Body of pancreas (tissue), 4 donors: ENCODE data around the gene SMIM35.

Source experiments
- CTCF ChIP-seq, 7 experiments: fragments of 450-650 bp in 4 of 7; fragments of 200-600 bp in 3 of 7; sonication (generic) in 3 of 7; IDR thresholded peaks; one replicate each; pipeline ENCODE4 v1.5.1; 2016 to 2019; ENCODE audit warnings: antibody characterized with exemption in 7 of 7
- POLR2A ChIP-seq, 3 donors: fragments of 450-650 bp; IDR thresholded peaks; one replicate each; pipeline ENCODE4 v1.6.1; 2016; ENCODE audit warnings: antibody characterized with exemption in 3 of 3, mild to moderate bottlenecking in 2 of 3

DNA sequence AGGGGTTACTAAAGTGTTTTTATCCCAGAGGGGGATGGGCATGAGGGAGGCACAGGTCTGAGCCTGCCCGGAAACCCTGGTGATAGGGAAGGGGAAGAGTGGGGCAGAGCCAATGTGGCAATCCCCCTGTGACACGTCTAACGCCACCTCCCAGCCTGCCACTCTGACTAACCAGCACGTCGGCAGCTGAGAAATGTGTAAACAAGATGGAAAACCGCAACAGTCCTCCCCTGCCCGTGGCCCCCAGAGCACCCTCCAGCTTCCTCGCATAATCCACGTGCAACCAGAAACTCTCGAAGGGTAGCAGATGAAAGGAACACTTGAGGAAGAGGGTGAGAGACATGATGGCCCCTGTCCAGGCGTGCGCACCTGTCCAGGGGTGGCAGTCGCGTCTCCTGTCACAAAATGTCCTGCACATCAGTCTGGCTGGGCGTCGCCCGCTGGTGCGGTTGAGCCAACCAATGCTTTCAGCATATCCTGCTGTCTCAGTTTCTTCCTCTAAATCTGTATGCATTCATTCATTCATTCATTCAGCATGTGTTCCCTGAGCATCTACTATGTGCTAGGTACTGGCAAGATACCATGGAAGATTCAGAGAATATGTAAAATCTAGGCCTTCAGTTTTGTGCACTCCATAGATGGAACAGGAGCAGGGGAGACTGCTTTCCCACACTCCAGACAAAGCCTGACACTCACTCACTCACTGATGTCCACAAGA lies 5.4 kb downstream of the SMIM35 start:
- TF ChIP-seq CTCF (IDR thresholded peaks at IDR 0.05) (no peak), POLR2A (IDR thresholded peaks at IDR 0.05) (no peak)
